HG02852 (cell line): ENCODE results near the gene PPP2R3C.
"Not testable (repeated sequence)": the region's sequence is repeated elsewhere in the genome, so short reads cannot be mapped to it uniquely, and the experiment has no call there.

Source experiments
- ATAC-seq: cut with Tn5 transposase; IDR thresholded peaks from one replicate; pipeline ENCODE4 v1.9.1; 2021; ENCODE audit warnings: mild to moderate bottlenecking, moderate library complexity; ENCODE audit not compliant: unreplicated experiment

Gene PPP2R3C

DNA sequence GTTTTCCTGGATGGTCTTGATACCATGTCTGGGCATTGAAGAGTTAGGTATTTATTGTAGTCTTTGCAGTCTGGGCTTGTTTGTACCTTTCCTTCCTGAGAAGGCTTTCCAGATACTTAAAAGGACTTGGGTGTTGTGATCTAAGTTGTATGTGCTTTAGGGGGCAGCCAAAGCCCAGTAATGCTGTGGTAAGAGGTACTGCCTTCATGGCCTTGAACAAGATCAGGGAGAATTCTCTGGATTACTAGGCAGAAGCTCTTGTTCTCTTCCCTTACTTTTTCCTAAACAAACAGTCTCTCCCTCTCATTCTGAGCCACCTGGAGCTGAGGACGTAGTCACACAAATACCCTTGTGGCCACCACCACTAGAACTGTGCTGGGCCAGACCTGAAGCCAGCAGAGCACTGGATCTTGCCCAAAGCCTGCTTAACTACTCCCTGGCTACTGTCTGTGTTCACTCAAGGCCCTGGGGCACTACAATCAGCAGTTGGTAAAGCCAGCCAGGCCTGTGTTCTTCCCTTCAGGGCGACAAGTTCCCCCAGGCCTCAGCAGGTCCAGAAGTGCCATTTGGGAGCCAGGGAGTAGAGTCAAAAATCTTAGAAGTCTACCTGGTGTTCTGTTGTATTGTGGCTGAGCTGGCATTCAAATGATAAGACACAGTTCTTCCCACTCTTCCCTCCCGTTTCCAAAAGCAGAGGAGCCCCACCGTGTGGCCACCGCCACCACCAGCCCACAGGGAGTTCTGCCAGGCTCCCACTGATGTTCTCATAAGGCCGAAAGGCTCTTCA, 11.9 kb upstream of the PPP2R3C start:
- ATAC-seq = no peak

DNA sequence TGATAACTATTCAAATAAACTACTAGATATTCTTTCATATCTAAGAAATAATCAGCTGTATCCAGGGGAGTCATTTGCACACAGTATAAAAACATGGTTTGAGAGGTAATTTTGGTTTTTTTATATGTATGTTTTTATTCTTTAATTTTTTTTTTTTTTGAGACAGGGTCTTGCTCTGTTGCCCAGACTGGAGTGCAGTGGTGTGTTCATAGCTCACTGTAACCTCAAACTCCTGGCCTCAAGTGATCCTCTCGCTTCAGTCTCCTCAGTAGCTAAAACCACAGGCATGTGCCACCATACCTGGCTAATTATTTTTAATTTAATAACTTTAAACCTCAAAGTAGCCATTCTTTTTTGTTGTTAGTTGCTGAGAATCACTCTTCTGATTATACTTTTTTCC, 2.3 kb upstream of the PPP2R3C start:
- ATAC-seq = no peak

DNA sequence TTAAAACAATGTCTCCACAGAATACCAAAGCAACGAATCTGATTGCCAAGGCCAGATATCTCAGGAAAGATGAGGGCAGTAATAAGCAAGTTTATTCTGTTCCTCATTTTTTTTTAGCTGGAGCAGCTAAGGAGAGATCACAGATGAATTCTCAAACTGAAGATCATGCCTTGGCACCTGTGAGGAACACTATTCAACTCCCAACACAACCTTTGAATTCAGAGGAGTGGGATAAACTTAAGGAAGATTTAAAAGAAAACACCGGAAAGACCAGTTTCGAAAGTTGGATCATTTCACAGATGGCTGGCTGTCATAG, 1.6 kb upstream of the PPP2R3C start:
- ATAC-seq = no peak

DNA sequence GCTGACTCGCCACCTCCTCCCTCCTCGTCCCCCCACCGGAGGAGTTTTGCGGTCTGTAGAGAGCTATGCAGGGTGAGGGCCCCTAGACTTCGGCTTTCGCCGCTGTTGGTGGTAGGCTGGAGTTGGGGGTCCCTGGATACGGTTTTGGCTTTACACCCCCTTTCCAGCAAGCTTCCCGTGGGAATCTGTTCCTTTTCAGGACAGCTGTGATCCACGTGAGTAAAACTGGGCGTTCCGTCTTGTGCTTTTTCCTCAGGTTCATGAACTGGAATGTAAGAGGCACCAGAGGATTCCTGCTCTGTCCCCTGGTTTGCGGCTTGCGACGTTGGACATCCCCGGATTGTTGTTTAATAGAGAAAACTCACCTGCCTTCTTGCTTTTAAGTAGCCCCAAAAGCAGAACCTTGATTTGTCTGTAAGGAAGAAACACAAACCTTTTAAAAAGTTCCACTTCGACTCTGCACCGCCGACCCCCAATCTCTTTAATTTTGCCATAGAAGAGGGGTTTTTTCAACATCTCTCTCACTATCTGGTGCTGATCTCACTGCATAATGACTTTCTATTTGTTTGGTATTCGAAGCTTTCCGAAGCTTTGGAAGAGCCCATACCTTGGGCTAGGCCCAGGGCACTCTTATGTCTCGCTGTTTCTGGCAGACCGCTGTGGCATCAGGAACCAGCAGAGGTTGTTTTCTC, 1.1 kb upstream of the PPP2R3C start:
- ATAC-seq = peak; percentile 31

DNA sequence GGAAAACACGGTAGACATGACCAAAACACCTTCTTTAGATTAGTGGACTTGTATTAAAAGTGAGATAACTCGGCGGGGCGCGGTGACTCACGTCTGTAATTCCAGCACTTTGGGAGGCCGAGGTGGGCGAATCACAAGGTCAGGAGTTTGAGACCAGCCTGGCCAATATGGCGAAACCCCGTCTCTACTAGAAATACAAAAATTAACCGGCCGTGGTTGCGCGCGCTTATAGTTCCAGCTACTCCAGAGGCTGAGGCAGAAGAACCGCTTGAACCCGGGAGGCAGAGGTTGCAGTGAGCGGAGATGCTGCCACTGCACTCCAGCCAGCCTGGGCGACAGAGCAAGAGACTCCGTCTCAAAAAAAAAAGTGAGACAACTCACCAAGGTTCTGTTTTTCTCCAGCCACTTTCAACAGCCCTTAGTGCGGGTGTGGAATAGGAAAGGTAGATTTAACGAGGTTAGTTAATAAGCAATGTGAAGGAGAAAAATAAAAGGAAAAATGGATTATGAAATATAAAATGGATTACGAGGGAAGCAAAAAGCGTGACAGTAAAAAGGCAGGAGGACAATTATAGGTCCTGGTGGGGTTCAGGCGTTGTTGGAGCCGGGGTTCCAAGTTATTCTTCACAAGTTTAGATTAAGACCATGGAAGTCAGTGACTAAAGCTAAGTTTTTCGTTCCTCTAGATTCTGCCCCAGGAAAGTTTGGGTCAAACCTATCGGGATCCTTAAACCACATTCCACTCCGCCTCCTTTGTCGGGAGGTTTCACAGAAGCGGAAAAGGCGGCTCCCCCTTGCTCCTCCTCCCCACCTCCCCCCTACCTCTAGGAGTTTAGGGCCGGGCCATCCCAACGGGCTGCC, 534 bp downstream of the PPP2R3C start:
- ATAC-seq = no peak

DNA sequence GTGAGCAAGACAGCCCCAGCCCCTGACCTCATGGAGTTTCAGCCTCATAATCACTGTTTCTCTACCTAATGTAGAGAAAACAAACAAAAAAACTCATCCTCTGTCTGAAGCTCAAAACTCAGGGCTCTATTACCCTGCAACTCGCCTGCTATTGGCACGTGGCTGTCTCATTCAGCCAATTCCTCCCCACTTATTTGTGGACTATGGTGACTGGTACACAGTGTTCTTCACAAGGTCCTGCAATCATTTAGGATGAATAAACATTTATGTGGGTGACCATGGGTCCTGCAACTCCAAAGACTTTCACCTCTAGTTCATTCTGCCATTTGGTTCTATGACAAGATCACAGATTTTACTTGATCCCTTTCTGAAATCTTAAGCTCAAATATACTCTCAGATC, 4.7 kb downstream of the PPP2R3C start:
- no peak for ATAC-seq

DNA sequence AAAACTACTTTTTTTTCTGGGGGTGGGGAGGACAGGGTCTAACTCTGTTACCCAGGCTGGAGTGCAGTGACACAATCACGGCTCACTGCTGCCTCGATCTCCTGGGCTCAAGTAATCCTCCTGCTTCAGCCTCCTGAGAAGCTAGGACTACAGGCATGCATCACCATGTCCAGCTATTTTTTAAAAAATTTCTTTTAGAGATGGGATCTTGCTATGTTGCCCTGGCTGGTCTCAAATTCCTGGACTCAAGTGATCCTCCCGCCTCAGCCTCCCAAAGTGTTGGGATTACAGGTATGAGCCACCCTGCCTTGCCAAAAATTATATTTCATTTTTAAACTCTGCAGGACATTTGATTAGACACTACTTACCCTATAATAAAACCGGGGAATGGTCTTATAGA, 5.5 kb downstream of the PPP2R3C start:
- ATAC-seq = no peak

DNA sequence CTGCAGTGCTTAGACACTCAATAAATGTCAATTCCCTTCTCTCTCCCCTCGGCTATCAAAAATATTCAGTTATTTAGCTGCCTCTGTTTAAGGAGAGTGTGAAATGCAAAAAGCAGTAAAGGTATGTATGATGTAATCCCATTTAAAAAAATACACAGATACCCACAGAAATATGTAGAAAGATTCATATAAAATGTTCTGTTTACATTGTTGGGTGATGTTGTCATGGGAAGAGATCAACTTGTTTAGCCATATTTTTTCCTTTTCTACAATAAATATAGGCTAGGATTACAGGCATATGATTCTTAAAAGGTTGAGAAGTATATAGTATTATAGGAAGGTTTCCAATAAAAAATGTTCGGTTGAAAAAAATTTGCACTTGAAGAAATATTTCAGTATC, 7.8 kb downstream of the PPP2R3C start:
- ATAC-seq = no peak

DNA sequence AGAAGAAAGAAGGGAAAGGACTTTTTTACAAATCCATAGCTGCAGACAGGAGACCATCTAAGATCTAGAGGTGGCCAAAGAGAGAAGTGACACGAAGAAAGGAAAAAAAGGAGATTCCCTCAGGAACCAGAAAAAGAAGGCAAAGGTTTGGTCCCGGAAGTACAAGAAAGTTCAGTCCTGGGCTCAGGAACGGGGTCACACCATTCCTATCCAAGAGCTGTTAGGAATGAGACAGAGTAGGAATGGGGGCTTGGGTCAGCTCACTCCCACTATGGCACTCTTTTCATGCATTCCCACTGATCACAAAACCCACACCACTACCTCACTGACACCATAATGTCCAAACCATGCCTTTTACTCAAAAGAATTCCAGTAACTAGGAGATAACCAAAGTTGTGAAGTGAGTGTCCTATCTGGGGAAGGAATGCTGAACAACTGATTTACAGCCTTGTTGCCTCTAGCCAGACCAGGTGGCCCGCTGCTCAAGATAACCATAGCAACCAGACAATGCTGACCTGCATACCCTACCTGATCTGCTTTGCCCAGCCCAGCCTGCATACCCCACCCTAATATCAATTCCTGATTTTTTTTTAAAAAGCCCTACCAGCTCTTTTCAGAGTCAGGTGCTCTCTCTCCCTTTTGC, 8.4 kb downstream of the PPP2R3C start:
- no peak for ATAC-seq

DNA sequence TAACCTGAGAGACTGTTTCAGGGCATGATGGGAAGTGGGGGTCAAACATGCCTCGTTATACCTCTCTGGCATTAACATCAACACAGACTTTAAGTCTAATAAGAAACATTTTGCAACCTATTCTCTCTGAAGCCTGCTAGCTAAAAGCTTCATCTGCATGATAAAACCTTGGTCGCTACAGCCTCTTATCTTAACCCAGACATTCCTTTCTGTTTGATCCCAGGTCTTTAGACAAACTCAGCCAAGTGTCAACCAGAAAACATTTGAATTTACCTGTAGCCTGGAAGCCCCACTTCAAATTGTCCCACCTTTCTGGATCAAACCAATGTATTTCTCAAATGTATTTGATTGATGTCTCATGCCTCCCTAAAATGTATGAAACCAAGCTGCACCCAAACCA, 9.1 kb downstream of the PPP2R3C start:
- ATAC-seq = no peak

DNA sequence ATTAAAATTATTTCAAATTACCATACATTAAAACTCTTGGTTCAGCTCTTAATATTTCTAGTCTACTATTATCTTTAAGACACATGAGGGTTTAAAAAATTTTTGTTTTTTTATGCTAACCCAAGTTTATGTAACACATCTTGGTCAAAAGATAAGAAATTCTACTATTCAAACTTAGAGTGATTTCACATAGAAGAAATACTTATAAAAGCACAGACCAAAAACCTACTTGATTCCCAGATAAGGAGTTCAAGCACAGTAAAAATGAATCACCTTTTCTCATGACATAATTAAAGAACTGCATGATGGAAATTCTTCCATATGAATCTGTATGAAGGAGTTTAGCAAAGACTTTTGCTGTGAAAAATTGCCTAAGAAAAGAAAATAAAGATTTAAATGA, 13.9 kb downstream of the PPP2R3C start:
- ATAC-seq = no peak

DNA sequence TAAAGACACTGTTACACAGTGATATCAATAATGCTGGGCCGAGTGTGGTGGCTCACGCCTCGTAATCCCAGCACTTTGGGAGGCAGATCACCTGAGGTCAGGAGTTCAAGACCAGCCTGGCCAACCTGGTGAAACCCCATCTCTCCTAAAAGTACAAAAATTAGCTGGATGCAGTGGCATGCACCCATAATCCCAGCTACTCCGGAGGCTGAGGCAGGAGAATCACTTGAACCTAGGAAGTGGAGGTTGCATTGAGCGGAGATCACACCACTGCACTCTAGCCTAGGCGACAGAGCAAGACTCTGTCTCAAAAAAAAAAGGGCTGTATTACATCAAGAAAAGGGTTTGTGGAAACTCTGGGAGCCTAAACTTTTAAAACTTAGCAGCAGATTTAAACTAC, 27.1 kb downstream of the PPP2R3C start:
- ATAC-seq = not testable (repeated sequence)

DNA sequence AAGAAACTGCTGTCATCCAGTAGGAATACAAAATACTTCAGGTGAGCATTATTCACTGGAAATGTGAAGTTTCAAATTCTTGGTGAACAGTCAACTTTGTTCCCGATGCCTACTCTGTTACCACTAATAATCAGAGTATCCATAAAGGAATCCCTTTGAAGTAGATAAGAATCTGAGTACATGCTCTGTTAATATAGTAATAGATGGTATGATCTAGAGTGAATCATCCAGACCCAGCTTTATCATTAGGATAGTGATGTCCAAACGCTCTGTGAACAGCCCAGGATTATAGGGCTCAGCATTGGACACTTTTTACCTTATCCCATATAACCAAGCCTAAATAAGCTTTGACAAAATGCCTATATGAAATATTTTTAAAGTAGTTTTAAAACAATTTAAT, 33.3 kb downstream of the PPP2R3C start:
- no peak for ATAC-seq

DNA sequence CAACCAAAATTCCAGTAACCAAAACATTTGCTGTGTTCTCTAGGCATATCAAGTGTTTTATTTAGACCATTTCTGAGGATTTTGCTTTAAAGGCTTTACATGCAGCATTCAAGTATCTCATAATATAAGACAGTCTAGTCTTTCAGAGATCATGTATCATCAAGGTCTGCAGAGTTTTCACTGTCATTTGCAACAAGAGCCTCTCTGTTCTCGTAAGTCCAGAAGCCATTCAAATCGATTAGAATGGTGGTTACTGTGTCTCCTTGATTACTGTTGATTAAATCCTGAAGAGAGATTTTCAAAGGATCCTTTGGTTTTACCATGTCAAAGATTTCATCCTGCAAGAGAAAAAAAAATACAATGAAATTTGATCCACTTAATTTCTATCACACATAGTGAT, 36.3 kb downstream of the PPP2R3C start:
- no peak for ATAC-seq

DNA sequence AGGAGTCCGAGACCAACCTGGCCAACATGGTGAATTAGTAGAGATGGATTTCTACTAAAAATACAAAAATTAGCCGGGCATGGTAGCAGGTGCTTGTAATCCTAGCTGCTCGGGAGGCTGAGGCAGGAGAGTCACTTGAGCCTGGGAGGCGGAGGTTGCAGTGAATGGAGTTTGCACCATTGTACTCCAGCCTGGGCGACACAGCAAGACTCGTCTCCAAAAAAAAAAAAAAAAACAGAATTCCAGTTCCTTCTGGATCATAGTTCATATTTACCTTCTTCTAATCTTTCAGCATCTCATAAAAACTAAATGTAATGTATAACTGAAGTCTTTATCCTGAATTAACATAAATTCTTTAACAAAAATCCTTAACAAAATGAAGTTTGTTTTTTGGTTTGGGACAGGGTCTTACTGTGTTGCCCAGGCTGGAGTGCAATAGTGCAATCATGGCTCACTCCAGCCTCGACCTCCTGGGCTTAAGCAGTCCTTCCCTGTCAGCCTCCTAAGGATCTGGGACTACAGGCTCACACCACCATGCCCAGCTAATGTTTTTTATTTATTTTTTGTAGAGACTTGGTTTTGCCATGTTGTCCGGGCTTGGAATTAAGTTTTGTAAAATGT, 38.1 kb downstream of the PPP2R3C start:
- ATAC-seq = no peak

DNA sequence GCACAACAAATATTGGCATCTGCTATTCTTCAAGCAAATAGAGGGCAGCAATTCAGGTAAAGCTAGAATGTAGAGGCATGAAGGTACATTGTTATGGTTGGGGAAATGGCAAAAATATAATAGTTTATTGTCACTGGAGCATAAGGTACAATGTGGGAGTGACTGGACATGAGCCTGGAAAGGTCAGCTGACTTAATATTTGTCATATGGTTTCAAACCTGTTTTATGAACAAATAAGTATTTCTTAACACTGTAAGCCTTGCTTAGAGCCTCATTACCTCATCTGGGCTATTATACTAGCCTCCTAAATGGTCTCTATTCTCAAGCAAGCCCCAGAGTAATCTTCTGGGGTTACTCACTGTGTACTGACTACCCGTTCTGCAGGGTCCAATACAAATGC, 42.0 kb downstream of the PPP2R3C start:
- ATAC-seq = no peak

DNA sequence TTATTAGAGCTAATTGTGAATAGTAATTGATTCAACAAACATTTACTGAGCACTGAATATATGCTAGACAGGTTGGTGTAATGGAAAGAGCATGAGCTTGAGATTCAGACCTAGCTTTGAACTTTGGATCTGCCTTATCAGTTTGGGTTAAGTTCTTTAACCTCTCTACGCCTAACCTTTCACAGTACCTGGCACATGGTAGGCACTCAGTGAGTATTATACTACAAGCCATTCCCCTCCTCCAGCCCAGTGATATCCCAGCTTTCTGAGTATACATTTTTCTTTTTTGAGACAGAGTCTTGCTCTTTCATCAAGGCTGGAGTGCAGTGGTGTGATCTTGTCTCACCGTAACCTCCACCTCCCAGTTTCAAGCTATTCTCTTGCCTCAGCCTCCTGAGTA, 43.7 kb downstream of the PPP2R3C start:
- ATAC-seq = no peak

DNA sequence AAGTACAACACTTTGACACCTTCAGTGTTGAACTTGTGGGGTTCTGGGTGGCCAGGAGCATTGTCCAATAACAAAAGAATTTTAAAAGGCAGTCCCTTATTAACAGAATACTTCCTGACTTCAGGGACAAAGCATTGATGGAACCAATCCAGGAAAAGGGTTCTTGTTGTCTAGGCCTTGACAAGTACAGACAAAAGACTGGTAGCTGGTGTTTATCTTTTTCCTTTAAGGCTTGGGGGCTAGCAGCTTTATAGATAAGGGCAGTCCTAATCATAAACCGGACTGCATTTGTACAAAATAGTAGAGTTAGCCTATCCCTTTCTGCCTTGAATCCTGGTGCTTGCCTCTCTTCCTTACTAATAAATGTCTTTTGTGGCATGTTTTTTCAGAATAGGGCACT, 48.3 kb downstream of the PPP2R3C start:
- ATAC-seq = no peak

DNA sequence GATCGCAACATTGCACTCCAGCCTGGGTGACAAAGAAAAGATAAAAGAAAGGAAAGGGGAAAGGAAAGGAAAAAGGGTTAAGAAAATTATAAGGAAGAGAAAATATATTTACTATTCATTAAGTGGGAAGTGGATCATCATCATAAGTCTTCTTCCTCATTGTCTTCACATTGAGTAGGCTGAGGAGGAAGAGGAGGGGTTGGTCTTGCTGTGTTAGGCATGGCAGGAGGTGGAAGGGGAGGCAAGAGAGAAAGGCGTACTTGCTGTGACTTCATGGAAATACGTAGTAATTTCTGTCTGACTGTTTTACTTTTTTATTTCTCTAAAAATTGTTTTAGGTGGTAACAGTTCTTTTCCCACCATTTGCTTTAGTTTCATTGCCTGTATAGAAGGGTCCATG, 49.6 kb downstream of the PPP2R3C start:
- no peak for ATAC-seq

DNA sequence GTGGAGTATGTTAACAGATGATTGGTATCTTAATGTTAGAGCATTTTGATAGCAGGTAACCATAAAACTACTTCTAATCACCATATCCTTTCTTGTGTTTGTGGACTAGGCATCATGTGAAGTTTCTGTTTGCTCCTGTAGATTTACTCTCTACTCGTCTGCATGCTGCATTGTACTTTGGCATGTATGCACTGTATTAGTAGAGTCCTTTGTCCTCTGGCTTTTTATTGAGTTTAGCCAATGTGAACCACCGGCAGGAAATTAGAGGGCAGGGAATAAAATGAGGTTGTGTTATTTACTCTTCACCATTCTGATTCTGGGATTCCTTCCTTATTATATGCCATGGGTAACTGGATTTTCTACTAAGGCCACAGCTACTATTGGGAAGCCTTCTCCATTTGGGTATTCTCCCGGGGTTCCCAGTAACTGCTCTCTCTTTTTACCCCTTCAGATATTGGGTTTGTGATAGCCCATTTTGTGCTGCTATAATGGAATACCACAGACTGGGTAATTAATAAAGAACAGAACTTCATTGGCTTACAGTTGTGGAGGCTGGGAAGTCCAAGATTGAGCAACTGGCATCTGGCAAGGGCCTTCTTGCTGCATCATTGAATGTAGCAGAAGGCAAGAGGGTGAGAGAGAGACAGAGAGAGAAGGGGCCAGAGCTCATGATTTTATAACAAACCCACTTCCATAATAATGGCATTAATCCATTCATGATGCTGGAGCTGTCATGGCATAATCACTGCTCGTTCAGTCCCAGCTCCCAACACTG, 53.4 kb downstream of the PPP2R3C start:
- no peak for ATAC-seq
